Measurements from ENCODE around the gene POU6F1.
"Not testable (repeated sequence)": the region's sequence is repeated elsewhere in the genome, so short reads cannot be mapped to it uniquely, and the experiment has no call there.

The POU6F1 gene

GRCh38 chr12:51262758-51263177 is 44.9 kb upstream of the POU6F1 start (continued):
- no peak for TF ChIP-seq ZBTB6 (tag by site-specific recombination; IDR thresholded peaks at IDR 0.05)
- no peak for TF ChIP-seq ZNF585B (tag by site-specific recombination; IDR thresholded peaks at IDR 0.05)
- TF ChIP-seq ZNF350 (tag by site-specific recombination; IDR thresholded peaks at IDR 0.05) = no peak
- no peak for TF ChIP-seq KLF1 (tag by site-specific recombination; IDR thresholded peaks at IDR 0.05)
- TF ChIP-seq KLF16 (tag by site-specific recombination; IDR thresholded peaks at IDR 0.05) = no peak
- no peak for TF ChIP-seq SP7 (tag by site-specific recombination; IDR thresholded peaks at IDR 0.05)
- 0 out of 2 replicates have a peak, but pooled peaks have one; percentile 14 for TF ChIP-seq GLIS2 (tag by site-specific recombination; IDR thresholded peaks at IDR 0.05)
- TF ChIP-seq, protein P1, sequence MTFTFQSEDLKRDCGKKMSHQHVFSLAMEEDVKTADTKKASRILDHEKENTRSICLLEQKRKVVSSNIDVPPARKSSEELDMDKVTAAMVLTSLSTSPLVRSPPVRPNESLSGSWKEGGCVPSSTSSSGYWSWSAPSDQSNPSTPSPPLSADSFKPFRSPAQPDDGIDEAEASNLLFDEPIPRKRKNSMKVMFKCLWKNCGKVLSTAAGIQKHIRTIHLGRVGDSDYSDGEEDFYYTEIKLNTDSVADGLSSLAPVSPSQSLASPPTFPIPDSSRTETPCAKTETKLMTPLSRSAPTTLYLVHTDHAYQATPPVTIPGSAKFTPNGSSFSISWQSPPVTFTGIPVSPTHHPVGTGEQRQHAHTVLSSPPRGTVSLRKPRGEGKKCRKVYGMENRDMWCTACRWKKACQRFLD (tag by site-specific recombination; IDR thresholded peaks at IDR 0.05) = no peak
- TF ChIP-seq YY1 (tag by site-specific recombination; IDR thresholded peaks at IDR 0.05) = no peak
- no peak for TF ChIP-seq ZNF169 (tag by site-specific recombination; IDR thresholded peaks at IDR 0.05)
- no peak for TF ChIP-seq ZNF521 (tag by site-specific recombination; IDR thresholded peaks at IDR 0.05)
- TF ChIP-seq ZNF311 (tag by site-specific recombination; IDR thresholded peaks at IDR 0.05; ENCODE audit: borderline replicate concordance) = no peak
- TF ChIP-seq ZNF266 (tag by site-specific recombination; IDR thresholded peaks at IDR 0.05; ENCODE audit: low read depth) = no peak
- TF ChIP-seq ZSCAN5A (tag by site-specific recombination; IDR thresholded peaks at IDR 0.05) = no peak
- TF ChIP-seq WT1 (tag by site-specific recombination; IDR thresholded peaks at IDR 0.05) = no peak
- TF ChIP-seq ZNF473 (tag by site-specific recombination; IDR thresholded peaks at IDR 0.05) = no peak
- TF ChIP-seq, protein P2, sequence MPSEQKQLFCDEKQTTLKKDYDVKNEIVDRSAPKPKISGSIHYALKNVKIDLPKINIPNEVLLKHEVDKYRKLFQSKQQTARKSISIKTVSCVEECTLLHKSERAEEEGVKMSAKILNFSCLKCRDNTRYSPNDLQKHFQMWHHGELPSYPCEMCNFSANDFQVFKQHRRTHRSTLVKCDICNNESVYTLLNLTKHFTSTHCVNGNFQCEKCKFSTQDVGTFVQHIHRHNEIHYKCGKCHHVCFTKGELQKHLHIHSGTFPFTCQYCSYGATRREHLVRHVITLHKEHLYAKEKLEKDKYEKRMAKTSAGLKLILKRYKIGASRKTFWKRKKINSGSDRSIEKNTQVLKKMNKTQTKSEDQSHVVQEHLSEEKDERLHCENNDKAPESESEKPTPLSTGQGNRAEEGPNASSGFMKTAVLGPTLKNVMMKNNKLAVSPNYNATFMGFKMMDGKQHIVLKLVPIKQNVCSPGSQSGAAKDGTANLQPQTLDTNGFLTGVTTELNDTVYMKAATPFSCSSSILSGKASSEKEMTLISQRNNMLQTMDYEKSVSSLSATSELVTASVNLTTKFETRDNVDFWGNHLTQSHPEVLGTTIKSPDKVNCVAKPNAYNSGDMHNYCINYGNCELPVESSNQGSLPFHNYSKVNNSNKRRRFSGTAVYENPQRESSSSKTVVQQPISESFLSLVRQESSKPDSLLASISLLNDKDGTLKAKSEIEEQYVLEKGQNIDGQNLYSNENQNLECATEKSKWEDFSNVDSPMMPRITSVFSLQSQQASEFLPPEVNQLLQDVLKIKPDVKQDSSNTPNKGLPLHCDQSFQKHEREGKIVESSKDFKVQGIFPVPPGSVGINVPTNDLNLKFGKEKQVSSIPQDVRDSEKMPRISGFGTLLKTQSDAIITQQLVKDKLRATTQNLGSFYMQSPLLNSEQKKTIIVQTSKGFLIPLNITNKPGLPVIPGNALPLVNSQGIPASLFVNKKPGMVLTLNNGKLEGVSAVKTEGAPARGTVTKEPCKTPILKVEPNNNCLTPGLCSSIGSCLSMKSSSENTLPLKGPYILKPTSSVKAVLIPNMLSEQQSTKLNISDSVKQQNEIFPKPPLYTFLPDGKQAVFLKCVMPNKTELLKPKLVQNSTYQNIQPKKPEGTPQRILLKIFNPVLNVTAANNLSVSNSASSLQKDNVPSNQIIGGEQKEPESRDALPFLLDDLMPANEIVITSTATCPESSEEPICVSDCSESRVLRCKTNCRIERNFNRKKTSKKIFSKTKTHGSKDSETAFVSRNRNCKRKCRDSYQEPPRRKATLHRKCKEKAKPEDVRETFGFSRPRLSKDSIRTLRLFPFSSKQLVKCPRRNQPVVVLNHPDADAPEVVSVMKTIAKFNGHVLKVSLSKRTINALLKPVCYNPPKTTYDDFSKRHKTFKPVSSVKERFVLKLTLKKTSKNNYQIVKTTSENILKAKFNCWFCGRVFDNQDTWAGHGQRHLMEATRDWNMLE (tag by site-specific recombination; conservative IDR thresholded peaks at IDR 0.05; ENCODE audit: low read depth) = no peak
- TF ChIP-seq GLIS1 (tag by site-specific recombination; IDR thresholded peaks at IDR 0.05) = peak; percentile 21; the same call in 1 of the 2 replicates
- TF ChIP-seq GLI4 (tag by site-specific recombination; IDR thresholded peaks at IDR 0.05) = no peak
- no peak for TF ChIP-seq ZNF280C (tag by site-specific recombination; IDR thresholded peaks at IDR 0.05)
- TF ChIP-seq ZNF791 (tag by site-specific recombination; IDR thresholded peaks at IDR 0.05) = no peak
- no peak for TF ChIP-seq ZNF223 (tag by site-specific recombination; IDR thresholded peaks at IDR 0.05)
- TF ChIP-seq ZNF529 (tag by site-specific recombination; IDR thresholded peaks at IDR 0.05; ENCODE audit: insufficient replicate concordance) = no peak
- peak; percentile 29; the same call in 1 of the 2 replicates for TF ChIP-seq CTCF (tag by site-specific recombination; IDR thresholded peaks at IDR 0.05)
- TF ChIP-seq ZBTB48 (tag by site-specific recombination; IDR thresholded peaks at IDR 0.05) = no peak

- POLR2A ChIA-PET = interaction anchor here (0.8 kb wide), 1 partner anchor 15 kb away, joined by 6 read pairs; no protein-coding TSS in a partner anchor
- not testable (repeated sequence) for H3K4me1 ChIP-seq (ENCODE audit: control insufficient read depth, insufficient read depth, low read length); H3K4me3 ChIP-seq (ENCODE audit: low read depth, low read length); H3K27ac ChIP-seq (ENCODE audit: extremely low read depth, low read depth, low read length); H3K9me3 ChIP-seq (ENCODE audit: control insufficient read depth, insufficient read depth, low read depth, low read length); H3K36me3 ChIP-seq (ENCODE audit: control insufficient read depth in 2 of 2, insufficient read depth in 1 of 2, low read length in 2 of 2)
- CTCF ChIA-PET = interaction anchor here (0.6 kb wide), 1 partner anchor 848 kb away, joined by 3 read pairs; no protein-coding TSS in a partner anchor
These were observed 41.7 kb upstream of the POU6F1 start for GRCh38 chr12:51259600-51259999.

All from HEK293 (cell line).